Loucy (cell line): Measurements from ENCODE around the gene SLC6A13.

Experiments used
- H2AFZ ChIP-seq: fragments of 200-600 bp; sonication (generic); 2 replicates; pipeline ENCODE4 v1.6.0; 2016; ENCODE audit warnings: antibody characterized with exemption, mild to moderate bottlenecking, low read length, moderate library complexity
- H3F3A ChIP-seq: fragments of 200-600 bp; 2 replicates; pipeline ENCODE4 v1.6.0; 2016; ENCODE audit warnings: antibody characterized with exemption, low read depth, mild to moderate bottlenecking
- H3K27me3 ChIP-seq: fragments of 200-600 bp; sonication (generic); 2 replicates; pipeline ENCODE4 v1.6.1; 2014; ENCODE audit warnings: low read length, mild to moderate bottlenecking; ENCODE audit not compliant: insufficient read depth, poor library complexity, severe bottlenecking
- H3K36me3 ChIP-seq: fragments of 200-600 bp; sonication (generic); 2 replicates; pipeline ENCODE4 v1.6.1; 2016; ENCODE audit warnings: low read length; ENCODE audit not compliant: insufficient read depth
- H3K4me1 ChIP-seq: fragments of 200-600 bp; sonication (generic); 2 replicates; pipeline ENCODE4 v1.5.1; 2014; ENCODE audit warnings: low read length, mild to moderate bottlenecking; ENCODE audit not compliant: insufficient read depth, poor library complexity, severe bottlenecking
- H3K4me2 ChIP-seq: fragments of 200-600 bp; sonication (generic); 2 replicates; pipeline ENCODE4 v1.6.0; 2014; ENCODE audit warnings: antibody characterized with exemption, low read length, low read depth, mild to moderate bottlenecking; ENCODE audit not compliant: poor library complexity, severe bottlenecking
- H3K4me3 ChIP-seq: fragments of 200-600 bp; sonication (generic); 2 replicates; pipeline ENCODE4 v1.5.1; 2014; ENCODE audit warnings: low read length, mild to moderate bottlenecking, mixed read lengths; ENCODE audit not compliant: poor library complexity, severe bottlenecking
- H3K79me2 ChIP-seq: fragments of 200-600 bp; sonication (generic); 2 replicates; pipeline ENCODE4 v1.6.1; 2014; ENCODE audit warnings: low read length; ENCODE audit not compliant: insufficient read depth
- H3K9ac ChIP-seq: fragments of 200-600 bp; sonication (generic); 2 replicates; pipeline ENCODE4 v1.6.0; 2014; ENCODE audit warnings: mild to moderate bottlenecking, low read depth, low read length, moderate library complexity; ENCODE audit not compliant: poor library complexity, severe bottlenecking
- H3K9me2 ChIP-seq: fragments of 200-600 bp; sonication (generic); replicated peaks from 2 replicates; pipeline ENCODE4 v1.6.1; 2016; ENCODE audit warnings: low read depth, low read length, mixed read lengths
- H3K9me3 ChIP-seq: fragments of 200-600 bp; sonication (generic); 2 replicates; pipeline ENCODE4 v1.6.1; 2014; ENCODE audit warnings: mild to moderate bottlenecking, antibody characterized with exemption, low read length, low read depth; ENCODE audit not compliant: insufficient read depth
- H4K20me1 ChIP-seq: fragments of 200-600 bp; sonication (generic); 2 replicates; pipeline ENCODE4 v1.6.0; 2014; ENCODE audit warnings: antibody characterized with exemption, low read length, mild to moderate bottlenecking; ENCODE audit not compliant: insufficient read depth, poor library complexity, severe bottlenecking
- CTCF ChIP-seq: fragments of 200-600 bp; sonication (generic); conservative IDR thresholded peaks from 2 replicates; pipeline ENCODE4 v1.5.1; 2014; ENCODE audit warnings: mild to moderate bottlenecking, antibody characterized with exemption, low read length
- EZH2phosphoT487 ChIP-seq: fragments of 200-600 bp; IDR thresholded peaks from 2 replicates; pipeline ENCODE4 v1.6.1; 2018; ENCODE audit warnings: antibody characterized with exemption, mild to moderate bottlenecking, moderate library complexity, borderline replicate concordance

The SLC6A13 gene

GRCh38 chr12:208813-209212, 53.8 kb downstream of the SLC6A13 start:
- no peak overlapping the region for H3K9ac ChIP-seq
- H3K4me1 ChIP-seq = peaks cover 17% of the 10 kb centered on the region
- no peaks in the 10 kb centered on the region for H3K79me2 ChIP-seq
- no peaks in the 10 kb centered on the region for H3F3A ChIP-seq
- no peak overlapping the region for H3K4me2 ChIP-seq
- no peak overlapping the region for H2AFZ ChIP-seq
- H3K9me3 ChIP-seq = no peaks in the 10 kb centered on the region
- no peak overlapping the region for H3K4me3 ChIP-seq
- H3K27me3 ChIP-seq = no peaks in the 10 kb centered on the region
- no peaks in the 10 kb centered on the region for H4K20me1 ChIP-seq
- H3K9me2 ChIP-seq = no peaks in the 10 kb centered on the region
- no peaks in the 10 kb centered on the region for H3K36me3 ChIP-seq
- TF ChIP-seq CTCF (no peak), EZH2phosphoT487 (no peak)

GRCh38 chr12:207804-208203, 54.8 kb downstream of the SLC6A13 start:
- no peaks in the 10 kb centered on the region for H3K36me3 ChIP-seq
- no peaks in the 10 kb centered on the region for H3F3A ChIP-seq
- TF ChIP-seq EZH2phosphoT487 (no peak), CTCF (no peak)
- no peak overlapping the region for H2AFZ ChIP-seq
- H4K20me1 ChIP-seq = no peaks in the 10 kb centered on the region
- no peaks in the 10 kb centered on the region for H3K27me3 ChIP-seq
- H3K9me2 ChIP-seq = no peaks in the 10 kb centered on the region
- peaks cover 8% of the 10 kb centered on the region for H3K4me1 ChIP-seq
- no peak overlapping the region for H3K4me2 ChIP-seq
- H3K9ac ChIP-seq = no peak overlapping the region
- H3K4me3 ChIP-seq = no peak overlapping the region
- no peaks in the 10 kb centered on the region for H3K79me2 ChIP-seq
- H3K9me3 ChIP-seq = no peaks in the 10 kb centered on the region

DNA sequence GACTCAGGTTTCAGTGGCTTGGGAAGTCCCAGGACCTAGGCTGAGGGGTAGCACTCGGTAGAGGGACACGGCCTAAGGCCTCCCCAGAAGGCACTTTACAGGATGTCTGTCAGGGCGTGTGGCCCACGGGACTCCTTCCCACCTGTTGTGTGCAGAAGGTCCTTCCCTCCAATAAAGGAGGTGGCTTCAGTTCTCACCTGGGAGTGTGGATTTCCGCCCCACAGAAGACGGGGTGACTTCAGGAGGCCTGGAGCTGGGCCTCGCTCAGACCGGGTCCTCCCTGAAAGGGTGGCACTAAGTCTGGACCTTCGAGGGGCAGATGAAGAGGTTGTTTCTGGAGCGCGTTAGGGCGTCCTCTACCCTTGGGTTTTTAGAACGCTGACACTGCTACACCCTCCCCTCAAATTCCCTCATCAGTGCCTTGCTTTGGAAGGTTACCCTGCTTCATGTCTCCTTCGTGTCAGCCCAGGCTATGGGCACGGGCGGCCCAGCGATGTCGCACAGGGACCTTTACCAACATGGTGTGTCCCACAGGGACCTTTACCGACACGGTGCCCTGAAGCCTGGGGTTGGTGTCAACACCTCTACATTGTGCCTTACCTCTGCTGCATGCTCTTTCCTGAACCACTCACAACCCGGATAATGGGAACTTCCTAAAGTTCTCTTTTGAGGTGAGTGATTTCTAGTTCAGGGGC, 55.7 kb downstream of the SLC6A13 start:
- no peaks in the 10 kb centered on the region for H4K20me1 ChIP-seq
- no peak overlapping the region for H3K4me3 ChIP-seq
- H3K27me3 ChIP-seq = no peaks in the 10 kb centered on the region

More for the DNA sequence above, 55.7 kb downstream of the SLC6A13 start:
- H3K9ac ChIP-seq = no peak overlapping the region
- H3K4me1 ChIP-seq = peaks cover 5% of the 10 kb centered on the region
- H3F3A ChIP-seq = no peaks in the 10 kb centered on the region
- H3K4me2 ChIP-seq = no peak overlapping the region
- no peaks in the 10 kb centered on the region for H3K36me3 ChIP-seq
- TF ChIP-seq CTCF = no peak
- no peak for TF ChIP-seq EZH2phosphoT487
- no peaks in the 10 kb centered on the region for H3K9me2 ChIP-seq
- H3K9me3 ChIP-seq = no peaks in the 10 kb centered on the region
- H2AFZ ChIP-seq = no peak overlapping the region
- no peaks in the 10 kb centered on the region for H3K79me2 ChIP-seq
